Lung (tissue), 12 donors: ENCODE measurements around the gene MAP2. TPM values are rescaled to one million over a fixed set of nuclear protein-coding genes. Genes with fewer than 3 reads are reported as not detected.

Experiments
- ATAC-seq: fragments of 200-7000 bp; cut with Tn5 transposase; one replicate; pipeline ENCODE4 v1.9.1; 2020; ENCODE audit warnings: moderate number of reproducible peaks; ENCODE audit not compliant: insufficient read depth, low FRiP score
- DNase-seq, 3 donors: peaks; one replicate each; pipeline ENCODE4 v3.0.0-alpha.2; 2013 to 2017
- H3K27ac ChIP-seq, 2 donors: one replicate each; pipeline ENCODE4 v1.5.1; 2013; ENCODE audit warnings: mild to moderate bottlenecking in 2 of 2, moderate library complexity in 2 of 2, control low read depth in 1 of 2, inconsistent platforms in 1 of 2, low read depth in 1 of 2, low read length in 1 of 2
- H3K27me3 ChIP-seq, 3 donors: one replicate each; pipeline ENCODE4 v1.5.1; 2013; ENCODE audit warnings: low read length in 2 of 3; ENCODE audit not compliant: control insufficient read depth in 3 of 3, insufficient read depth in 3 of 3
- H3K36me3 ChIP-seq, 4 donors: one replicate each; pipeline ENCODE4 v1.5.1; 2013; ENCODE audit warnings: low read length in 4 of 4, mild to moderate bottlenecking in 1 of 4, moderate library complexity in 1 of 4; ENCODE audit not compliant: control insufficient read depth in 4 of 4, insufficient read depth in 4 of 4
- H3K4me1 ChIP-seq, 5 donors: one replicate each; pipeline ENCODE4 v1.5.1; 2013; ENCODE audit warnings: low read length in 5 of 5, mild to moderate bottlenecking in 2 of 5, moderate library complexity in 1 of 5; ENCODE audit not compliant: control insufficient read depth in 5 of 5, insufficient read depth in 5 of 5
- H3K4me3 ChIP-seq: one replicate; pipeline ENCODE4 v1.5.1; 2013; ENCODE audit warnings: mild to moderate bottlenecking, control low read depth, moderate library complexity
- H3K9ac ChIP-seq, 2 donors: one replicate each; pipeline ENCODE4 v1.5.1; 2013; ENCODE audit warnings: low read length in 2 of 2, control low read depth in 1 of 2; ENCODE audit not compliant: insufficient read depth in 1 of 2
- H3K9me3 ChIP-seq, 4 donors: one replicate each; pipeline ENCODE4 v1.5.1; 2013; ENCODE audit warnings: low read length in 3 of 4, mild to moderate bottlenecking in 1 of 4, moderate library complexity in 1 of 4; ENCODE audit not compliant: control insufficient read depth in 4 of 4, insufficient read depth in 3 of 4
- CTCF ChIP-seq: IDR thresholded peaks from 2 replicates; pipeline ENCODE4 v1.5.1; 2012; ENCODE audit warnings: mild to moderate bottlenecking; ENCODE audit errors: control extremely low read depth, extremely low read depth
- WGBS, 2 donors: extraction: QIAGEN DNeasy Blood & Tissue Kit; methylation state at CpG; one replicate each; pipeline ENCODE4 v1.1.7; 2013; 5-methylcytosine and 5-hydroxymethylcytosine counted together
- polyA plus RNA-seq, 2 donors: library from polyadenylated mRNA; stranded (reverse); fragments of 200-250 nt; gene quantifications; one replicate each; pipeline ENCODE4 v1.2.1, GENCODE V29; 2013
- total RNA-seq, 2 donors: library from RNA; depleted of rRNA in 1 of 2; stranded (reverse); fragments of >200 nt in 1 of 2; gene quantifications; one replicate each; pipeline ENCODE4 v1.2.1, GENCODE V29; 2014 to 2021
- donor health status: control.
- donor health status: control.
- donor health status: Bipolar disorder and iron deficiency.
- donor health status: healthy.
- donor health status: DM: yes; HTN: yes; CAD: no.

Gene MAP2
- total and polyA plus RNA-seq, 4 donors, result 6.5 to 18.7 (median 9.6) TPM

- no peaks in the 10 kb centered on the region for H3K36me3 ChIP-seq
- H3K4me3 ChIP-seq, result no peak overlapping the region
- H3K9ac ChIP-seq, result no peak overlapping the region
- no peak for ATAC-seq
- no peaks in the 10 kb centered on the region for H3K27me3 ChIP-seq
- no peak for TF ChIP-seq CTCF
- no peaks in the 10 kb centered on the region for H3K9me3 ChIP-seq
- no peaks in the 10 kb centered on the region for H3K4me1 ChIP-seq
- H3K27ac ChIP-seq, result no peak overlapping the region
- no peak for DNase-seq
These were observed 160.6 kb downstream of the MAP2 start for GRCh38 chr2:209584472-209584871.

- no peaks in the 10 kb centered on the region for H3K4me1 ChIP-seq
- no peak overlapping the region for H3K4me3 ChIP-seq
- DNase-seq (no peak), ATAC-seq (no peak)
- no peak overlapping the region for H3K9ac ChIP-seq
- H3K36me3 ChIP-seq, result no peaks in the 10 kb centered on the region
- H3K27ac ChIP-seq, result no peak overlapping the region
- H3K27me3 ChIP-seq, result no peaks in the 10 kb centered on the region
- TF ChIP-seq CTCF, result no peak
- WGBS, 2 donors, result 80 to 84% methylated on average over 5 of the region's 5 CpGs
- no peaks in the 10 kb centered on the region for H3K9me3 ChIP-seq
These were observed 161.1 kb downstream of the MAP2 start for GRCh38 chr2:209584915-209585314.

GRCh38 chr2:209591021-209591420 lies 167.2 kb downstream of the MAP2 start:
- H3K9ac ChIP-seq, result no peak overlapping the region
- H3K36me3 ChIP-seq, result no peaks in the 10 kb centered on the region
- ATAC-seq (no peak), DNase-seq (no peak)
- no peak overlapping the region for H3K4me3 ChIP-seq
- H3K27me3 ChIP-seq, result no peaks in the 10 kb centered on the region
- WGBS, 2 donors, result 71% methylated on average over 2 of the region's 2 CpGs
- no peak for TF ChIP-seq CTCF
- no peaks in the 10 kb centered on the region for H3K4me1 ChIP-seq
- no peak overlapping the region for H3K27ac ChIP-seq
- H3K9me3 ChIP-seq, result no peaks in the 10 kb centered on the region

GRCh38 chr2:209592106-209592505 lies 168.3 kb downstream of the MAP2 start:
- 67% methylated on average over 3 of the region's 3 CpGs for WGBS, 2 donors
- no peak for ATAC-seq

More at GRCh38 chr2:209592106-209592505, 168.3 kb downstream of the MAP2 start:
- DNase-seq, result no peak
- no peak overlapping the region for H3K9ac ChIP-seq
- H3K4me1 ChIP-seq, result peaks cover 0 to 2% (median 0%) of the 10 kb centered on the region in 5 donors
- H3K27me3 ChIP-seq, result no peaks in the 10 kb centered on the region
- no peaks in the 10 kb centered on the region for H3K9me3 ChIP-seq
- TF ChIP-seq CTCF, result no peak
- no peak overlapping the region for H3K4me3 ChIP-seq
- no peak overlapping the region for H3K27ac ChIP-seq
- no peaks in the 10 kb centered on the region for H3K36me3 ChIP-seq
